HCT116 (cell line): ENCODE data around the gene SRPK2. TPM values are rescaled to one million over a fixed set of nuclear protein-coding genes. Genes with fewer than 3 reads are reported as not detected.
"Not testable (repeated sequence)": the region's sequence is repeated elsewhere in the genome, so short reads cannot be mapped to it uniquely, and the experiment has no call there.

ENCODE experiments used
- ATAC-seq: fragments of 200-7000 bp; cut with Tn5 transposase; 2 replicates; pipeline ENCODE4 v1.9.1; 2020; ENCODE audit warnings: mild to moderate bottlenecking, moderate library complexity
- BruUV-seq: library from RNA; stranded (reverse); fragments of 400-500 nt; replicated peaks from 2 replicates; lab custom pipeline; 2021; lab: Mats Ljungman, UMichigan
- CTCF ChIA-PET: fragments of 300-600 bp; sonication (Branson Sonifier 250); formaldehyde crosslinking; loops from one replicate; lab custom pipeline; 2021; ENCODE audit warnings: antibody characterized with exemption; lab: Charles Lee
- POLR2A ChIA-PET: fragments of 300-600, 350-600 bp; sonication (Branson Sonifier 250); formaldehyde crosslinking; loops from one replicate; lab custom pipeline; 2021; ENCODE audit warnings: antibody characterized with exemption; lab: Charles Lee
- RAD21 ChIA-PET, 2 experiments: fragments of 300-600 bp; sonication (Branson Sonifier 250); formaldehyde crosslinking; loops; one replicate each; lab custom pipeline; 2023; ENCODE audit warnings: low total read pairs in 2 of 2; ENCODE audit not compliant: uncharacterized antibody in 2 of 2, unreplicated experiment in 2 of 2, low non-redundant PET in 1 of 2; lab: Charles Lee
- DNase-seq: peaks from one replicate; pipeline ENCODE4 v3.0.0-alpha.2; 2010; ENCODE audit warnings: low read depth, low spot score
- H2AFZ ChIP-seq: fragments of 200-600 bp; shearing (Covaris generic), sonication (generic); 2 replicates; pipeline ENCODE4 v1.6.1; 2017; ENCODE audit warnings: low read depth, mixed run types, mixed read lengths, antibody characterized with exemption, low read length; ENCODE audit not compliant: poor library complexity, severe bottlenecking
- H3K27ac ChIP-seq: 2 replicates; pipeline ENCODE4 v1.5.1; 2012; ENCODE audit warnings: low read depth, low read length
- H3K27me3 ChIP-seq: fragments of 200-600 bp; sonication (generic); 2 replicates; pipeline ENCODE4 v1.6.1; 2016; ENCODE audit warnings: mixed run types, low read length, mixed read lengths; ENCODE audit not compliant: insufficient read depth
- H3K36me3 ChIP-seq, 2 experiments: fragments of 200-500 bp in 1 of 2; fragments of 200-600 bp in 1 of 2; sonication (Bioruptor generic) in 1 of 2; sonication (generic) in 1 of 2; 2 replicates each; pipeline versions ENCODE4 v1.5.1 to v1.6.1; 2014 to 2016; ENCODE audit warnings: low read length in 2 of 2, inconsistent platforms in 1 of 2, mixed read lengths in 1 of 2, mixed run types in 1 of 2; ENCODE audit not compliant: insufficient read depth in 2 of 2, control insufficient read depth in 1 of 2
- H3K4me1 ChIP-seq, 2 experiments: fragments of 200-600 bp in 1 of 2; sonication (generic) in 1 of 2; 2 replicates each; pipeline versions ENCODE4 v1.5.1 to v1.6.1; 2012 to 2017; ENCODE audit warnings: low read length in 2 of 2, inconsistent platforms in 1 of 2, mild to moderate bottlenecking in 1 of 2, mixed read lengths in 1 of 2, mixed run types in 1 of 2, moderate library complexity in 1 of 2; ENCODE audit not compliant: insufficient read depth in 2 of 2, control insufficient read depth in 1 of 2
- H3K4me2 ChIP-seq: fragments of 200-600 bp; sonication (generic); 2 replicates; pipeline ENCODE4 v1.6.1; 2017; ENCODE audit warnings: mixed run types, low read length, mixed read lengths
- H3K4me3 ChIP-seq, 2 experiments: fragments of 200-600 bp in 1 of 2; sonication (generic) in 1 of 2; replicated peaks in 1 of 2; 2 replicates each; pipeline ENCODE4 v1.5.1; 2011 to 2016; ENCODE audit warnings: low read length in 2 of 2, control low read depth in 1 of 2, low read depth in 1 of 2, mild to moderate bottlenecking in 1 of 2, mixed read lengths in 1 of 2, mixed run types in 1 of 2
- H3K79me2 ChIP-seq: fragments of 200-600 bp; sonication (generic); 2 replicates; pipeline ENCODE4 v1.6.1; 2017; ENCODE audit warnings: mild to moderate bottlenecking, mixed run types, low read length, moderate library complexity, mixed read lengths; ENCODE audit not compliant: insufficient read depth
- H3K9ac ChIP-seq: fragments of 200-600 bp; sonication (generic); 2 replicates; pipeline ENCODE4 v1.6.1; 2016; ENCODE audit warnings: low read length, mixed read lengths
- H3K9me2 ChIP-seq: fragments of 200-600 bp; sonication (generic), shearing (Covaris generic); 2 replicates; pipeline ENCODE4 v1.6.1; 2017; ENCODE audit warnings: mixed run types, mild to moderate bottlenecking, moderate library complexity; ENCODE audit not compliant: insufficient read depth
- H3K9me3 ChIP-seq, 2 experiments: fragments of 200-500 bp in 1 of 2; fragments of 200-600 bp in 1 of 2; sonication (Bioruptor generic) in 1 of 2; sonication (generic) in 1 of 2; 2 replicates each; pipeline ENCODE4 v1.6.1; 2014 to 2017; ENCODE audit warnings: low read length in 2 of 2, mixed read lengths in 2 of 2, inconsistent platforms in 1 of 2, low read depth in 1 of 2, mild to moderate bottlenecking in 1 of 2, mixed run types in 1 of 2, moderate library complexity in 1 of 2; ENCODE audit not compliant: control insufficient read depth in 1 of 2, insufficient read depth in 1 of 2
- H4K20me1 ChIP-seq: fragments of 200-600 bp; sonication (generic), shearing (Covaris generic); 2 replicates; pipeline ENCODE4 v1.6.1; 2017; ENCODE audit warnings: mixed run types, mild to moderate bottlenecking, moderate library complexity; ENCODE audit not compliant: insufficient read depth
- EGR1 ChIP-seq: IDR thresholded peaks from 2 replicates; pipeline ENCODE4 v1.6.1; 2012; ENCODE audit warnings: low read depth
- ELF1 ChIP-seq: IDR thresholded peaks from 2 replicates; pipeline ENCODE4 v1.6.1; 2012; ENCODE audit warnings: low read depth, borderline replicate concordance
- POLR2AphosphoS5 ChIP-seq: IDR thresholded peaks from 2 replicates; pipeline ENCODE4 v1.6.1; 2011; ENCODE audit warnings: mild to moderate bottlenecking, low read depth, low read length, moderate library complexity
- RAD21 ChIP-seq: IDR thresholded peaks from 2 replicates; pipeline ENCODE4 v1.6.1; 2012; ENCODE audit warnings: low read depth, mild to moderate bottlenecking
- TCF7L2 ChIP-seq: IDR thresholded peaks from 2 replicates; pipeline ENCODE4 v1.7.0; 2011; ENCODE audit warnings: borderline replicate concordance, inconsistent platforms; ENCODE audit not compliant: insufficient read depth, insufficient read length; ENCODE audit errors: extremely low read depth
- YY1 ChIP-seq: IDR thresholded peaks from 2 replicates; pipeline ENCODE4 v1.6.1; 2011; ENCODE audit warnings: low read length, low read depth, moderate library complexity, mild to moderate bottlenecking; ENCODE audit not compliant: insufficient replicate concordance; ENCODE audit errors: extremely low read depth
- intact Hi-C: fragments of 100-400 bp; cut with micrococcal nuclease; formaldehyde crosslinking; loops from 2 replicates; pipeline ENCODE4 v1.10.0; 2022
- total RNA-seq: library from RNA; stranded (reverse); gene quantifications from one replicate; pipeline ENCODE4 v1.2.1, GENCODE V29; 2021; ENCODE audit not compliant: unreplicated experiment
- TF ChIP-seq, protein P1 (sequence below): IDR thresholded peaks from 2 replicates; pipeline ENCODE4 v1.6.1; 2012; ENCODE audit warnings: low read depth
- TF ChIP-seq, protein P2 (sequence below), 3 experiments: fragments of 200-600 bp in 1 of 3; sonication (generic) in 1 of 3; IDR thresholded peaks in 2 of 3; conservative IDR thresholded peaks in 1 of 3; 2 replicates each; pipeline ENCODE4 v1.5.1; 2012 to 2017; ENCODE audit warnings: low read depth in 2 of 3, low read length in 2 of 3, antibody characterized with exemption in 1 of 3, borderline replicate concordance in 1 of 3, control low read depth in 1 of 3, mild to moderate bottlenecking in 1 of 3, mixed read lengths in 1 of 3, mixed run types in 1 of 3, moderate library complexity in 1 of 3; ENCODE audit not compliant: insufficient read depth in 1 of 3

Gene SRPK2
- total RNA-seq, 1 experiment from 2014 or later, result 37.4 TPM

DNA sequence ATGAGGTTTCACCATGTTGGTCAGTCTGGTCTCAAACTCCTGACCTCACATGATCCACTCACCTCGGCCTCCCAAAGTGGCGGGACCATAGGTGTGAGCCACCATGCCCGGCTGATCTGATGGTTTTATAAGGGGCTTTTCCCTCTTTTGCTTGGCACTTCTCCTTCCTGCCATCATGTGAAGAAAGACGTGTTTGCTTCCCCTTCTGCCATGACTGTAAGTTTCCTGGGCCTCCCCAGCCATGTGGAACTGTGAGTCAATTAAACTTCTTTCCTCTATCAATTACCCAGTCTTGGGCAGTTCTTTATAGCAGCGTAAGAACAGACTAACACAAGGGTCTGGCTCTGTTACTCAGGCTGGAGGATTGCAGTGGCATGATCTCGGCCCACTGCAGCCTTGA lies 48.6 kb upstream of the SRPK2 start:
- BruUV-seq, H3K9ac ChIP-seq, H3K27me3 ChIP-seq, H3K9me2 ChIP-seq, H3K4me3 ChIP-seq, H3K4me2 ChIP-seq, H3K9me3 ChIP-seq, ATAC-seq, intact Hi-C loops, H2AFZ ChIP-seq, H4K20me1 ChIP-seq, H3K79me2 ChIP-seq, POLR2A ChIA-PET, H3K27ac ChIP-seq, H3K36me3 ChIP-seq, RAD21 ChIA-PET, DNase-seq, CTCF ChIA-PET, H3K4me1 ChIP-seq: not testable (repeated sequence)

DNA sequence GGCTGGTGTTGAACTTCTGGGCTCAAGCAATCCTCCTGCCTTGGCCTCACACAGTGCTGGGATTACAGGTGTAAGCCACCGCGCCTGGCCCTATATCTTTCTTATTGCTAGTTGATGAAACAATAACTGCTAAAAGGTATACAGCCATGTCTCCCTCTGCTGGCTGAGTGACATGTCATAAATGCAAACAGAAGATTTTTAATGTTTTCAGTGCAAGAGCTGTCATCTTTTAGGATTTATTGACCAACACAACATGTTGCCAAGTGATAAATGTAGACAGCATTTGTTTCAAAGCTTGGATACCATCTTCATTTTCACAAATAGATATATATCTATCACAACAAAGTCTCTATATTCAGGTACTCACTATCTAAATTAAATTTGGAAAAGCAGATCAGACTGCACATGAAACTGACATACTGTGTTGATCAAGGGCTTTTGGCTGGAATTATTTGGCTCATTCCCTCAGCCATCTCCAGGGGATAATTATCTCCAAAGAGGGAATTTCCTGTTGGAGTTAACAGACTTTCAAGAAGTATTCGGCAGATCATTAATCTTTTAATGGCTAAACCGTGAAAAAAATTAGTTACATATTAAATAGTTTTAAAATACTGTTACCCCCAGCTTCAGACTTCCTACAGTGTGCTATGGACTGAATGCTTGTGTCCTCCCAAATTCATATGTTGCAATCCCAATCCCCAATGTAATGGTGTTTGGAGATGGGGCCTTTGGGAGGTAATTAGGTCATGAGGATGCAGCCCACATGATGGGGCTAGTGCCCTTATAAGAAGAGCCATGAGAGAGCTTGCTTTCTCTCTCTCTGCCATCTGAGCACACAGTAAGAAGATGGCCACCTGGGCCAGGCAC lies 41.3 kb upstream of the SRPK2 start:
- no peak overlapping the region for H3K4me2 ChIP-seq
- no peaks in the 10 kb centered on the region for H4K20me1 ChIP-seq
- ATAC-seq, result peak; percentile 85
- DNase-seq, result peak; percentile 34
- H3K4me3 ChIP-seq, result no peak overlapping the region
- CTCF ChIA-PET, result interaction anchor here (0.6 to 2.9 kb wide), 11 partner anchors 14 to 449 kb away, joined by 3 to 8 read pairs (median 3); no protein-coding TSS in a partner anchor
- H3K79me2 ChIP-seq, result no peaks in the 10 kb centered on the region
- RAD21 ChIA-PET, result interaction anchor here in 1 of 2 experiments (0.9 kb wide), 1 partner anchor 448 kb away, joined by 3 read pairs; no protein-coding TSS in a partner anchor
- no peaks in the 10 kb centered on the region for H3K9me3 ChIP-seq
- BruUV-seq, result no TSS peak
- no peak overlapping the region for H2AFZ ChIP-seq
- no peaks in the 10 kb centered on the region for H3K9me2 ChIP-seq
- H3K4me1 ChIP-seq, result no peaks in the 10 kb centered on the region
- POLR2A ChIA-PET, result no interaction called here
- intact Hi-C loops, result loop anchor here (2.0 to 5.0 kb wide), 3 partner anchors 277 to 507 kb away; no protein-coding TSS in a partner anchor
- H3K27ac ChIP-seq, result no peak overlapping the region
- H3K36me3 ChIP-seq, result no peaks in the 10 kb centered on the region
- H3K9ac ChIP-seq, result no peak overlapping the region
- no peaks in the 10 kb centered on the region for H3K27me3 ChIP-seq
- TF ChIP-seq RAD21 (peak; percentile 84), EGR1 (no peak), POLR2AphosphoS5 (no peak), YY1 (no peak), ELF1 (no peak), TCF7L2 (no peak)
- TF ChIP-seq, protein P1, sequence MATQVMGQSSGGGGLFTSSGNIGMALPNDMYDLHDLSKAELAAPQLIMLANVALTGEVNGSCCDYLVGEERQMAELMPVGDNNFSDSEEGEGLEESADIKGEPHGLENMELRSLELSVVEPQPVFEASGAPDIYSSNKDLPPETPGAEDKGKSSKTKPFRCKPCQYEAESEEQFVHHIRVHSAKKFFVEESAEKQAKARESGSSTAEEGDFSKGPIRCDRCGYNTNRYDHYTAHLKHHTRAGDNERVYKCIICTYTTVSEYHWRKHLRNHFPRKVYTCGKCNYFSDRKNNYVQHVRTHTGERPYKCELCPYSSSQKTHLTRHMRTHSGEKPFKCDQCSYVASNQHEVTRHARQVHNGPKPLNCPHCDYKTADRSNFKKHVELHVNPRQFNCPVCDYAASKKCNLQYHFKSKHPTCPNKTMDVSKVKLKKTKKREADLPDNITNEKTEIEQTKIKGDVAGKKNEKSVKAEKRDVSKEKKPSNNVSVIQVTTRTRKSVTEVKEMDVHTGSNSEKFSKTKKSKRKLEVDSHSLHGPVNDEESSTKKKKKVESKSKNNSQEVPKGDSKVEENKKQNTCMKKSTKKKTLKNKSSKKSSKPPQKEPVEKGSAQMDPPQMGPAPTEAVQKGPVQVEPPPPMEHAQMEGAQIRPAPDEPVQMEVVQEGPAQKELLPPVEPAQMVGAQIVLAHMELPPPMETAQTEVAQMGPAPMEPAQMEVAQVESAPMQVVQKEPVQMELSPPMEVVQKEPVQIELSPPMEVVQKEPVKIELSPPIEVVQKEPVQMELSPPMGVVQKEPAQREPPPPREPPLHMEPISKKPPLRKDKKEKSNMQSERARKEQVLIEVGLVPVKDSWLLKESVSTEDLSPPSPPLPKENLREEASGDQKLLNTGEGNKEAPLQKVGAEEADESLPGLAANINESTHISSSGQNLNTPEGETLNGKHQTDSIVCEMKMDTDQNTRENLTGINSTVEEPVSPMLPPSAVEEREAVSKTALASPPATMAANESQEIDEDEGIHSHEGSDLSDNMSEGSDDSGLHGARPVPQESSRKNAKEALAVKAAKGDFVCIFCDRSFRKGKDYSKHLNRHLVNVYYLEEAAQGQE, result no peak
- TF ChIP-seq, protein P2, sequence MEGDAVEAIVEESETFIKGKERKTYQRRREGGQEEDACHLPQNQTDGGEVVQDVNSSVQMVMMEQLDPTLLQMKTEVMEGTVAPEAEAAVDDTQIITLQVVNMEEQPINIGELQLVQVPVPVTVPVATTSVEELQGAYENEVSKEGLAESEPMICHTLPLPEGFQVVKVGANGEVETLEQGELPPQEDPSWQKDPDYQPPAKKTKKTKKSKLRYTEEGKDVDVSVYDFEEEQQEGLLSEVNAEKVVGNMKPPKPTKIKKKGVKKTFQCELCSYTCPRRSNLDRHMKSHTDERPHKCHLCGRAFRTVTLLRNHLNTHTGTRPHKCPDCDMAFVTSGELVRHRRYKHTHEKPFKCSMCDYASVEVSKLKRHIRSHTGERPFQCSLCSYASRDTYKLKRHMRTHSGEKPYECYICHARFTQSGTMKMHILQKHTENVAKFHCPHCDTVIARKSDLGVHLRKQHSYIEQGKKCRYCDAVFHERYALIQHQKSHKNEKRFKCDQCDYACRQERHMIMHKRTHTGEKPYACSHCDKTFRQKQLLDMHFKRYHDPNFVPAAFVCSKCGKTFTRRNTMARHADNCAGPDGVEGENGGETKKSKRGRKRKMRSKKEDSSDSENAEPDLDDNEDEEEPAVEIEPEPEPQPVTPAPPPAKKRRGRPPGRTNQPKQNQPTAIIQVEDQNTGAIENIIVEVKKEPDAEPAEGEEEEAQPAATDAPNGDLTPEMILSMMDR (IDR thresholded peaks at IDR 0.05 in 2 of 3, conservative IDR thresholded peaks at IDR 0.05 in 1 of 3; ENCODE audit: borderline replicate concordance in 1 of 3, insufficient read depth in 1 of 3, low read depth in 2 of 3, low read length in 2 of 3), result peak; percentile 51 to 76 (median 66)
